GM12878 (cell line): ENCODE measurements around the gene BCL2L14. TPM values are rescaled to one million over a fixed set of nuclear protein-coding genes. Genes with fewer than 3 reads are reported as not detected.

Source experiments
- ATAC-seq: fragments of 200-7000 bp; cut with Tn5 transposase; 3 replicates; pipeline ENCODE4 v1.9.1; 2020; ENCODE audit warnings: mild to moderate bottlenecking, moderate library complexity
- BruUV-seq: library from RNA; stranded (reverse); fragments of 400-500 nt; replicated peaks from 2 replicates; lab custom pipeline; 2021; lab: Mats Ljungman, UMichigan
- CTCF ChIA-PET: fragments of 300-600 bp; sonication (Branson Sonifier 250); formaldehyde crosslinking; extraction: SDS; loops from one replicate; lab custom pipeline; 2021; ENCODE audit warnings: inconsistent platforms; lab: Yijun Ruan, JAX
- POLR2A ChIA-PET: fragments of 350-600 bp; formaldehyde crosslinking; extraction: SDS; loops from one replicate; lab custom pipeline; 2021; ENCODE audit warnings: inconsistent platforms; lab: Charles Lee
- RAD21 ChIA-PET: fragments of 300-600 bp; sonication (Branson Sonifier 250); formaldehyde crosslinking; loops from one replicate; lab custom pipeline; 2023; ENCODE audit warnings: antibody characterized with exemption; ENCODE audit not compliant: unreplicated experiment; lab: Charles Lee
- SMC1A ChIA-PET: fragments of 300-600 bp; sonication (Branson Sonifier 250); formaldehyde crosslinking; loops from one replicate; lab custom pipeline; 2023; ENCODE audit not compliant: unreplicated experiment, uncharacterized antibody; lab: Charles Lee
- DNase-seq: peaks from one replicate; pipeline ENCODE4 v3.0.0-alpha.2; 2011; ENCODE audit warnings: low read depth, low spot score
- FAIRE-seq: peaks from 3 replicates; lab custom pipeline; 2011; peaks lifted over from hg19 to GRCh38; lab: Jason Lieb, UNC
- H2AFZ ChIP-seq: 2 replicates; pipeline ENCODE4 v1.6.0; 2011; ENCODE audit warnings: low read depth, low read length, control low read depth; ENCODE audit not compliant: control insufficient read depth
- H3K27ac ChIP-seq: 2 replicates; pipeline ENCODE4 v1.5.1; 2011; ENCODE audit warnings: control low read depth; ENCODE audit not compliant: control insufficient read depth, insufficient read depth
- H3K27me3 ChIP-seq, 2 experiments: replicated peaks in 1 of 2; 2 replicates each; pipeline versions ENCODE4 v1.6.0 to v1.6.1; 2011; ENCODE audit warnings: low read length in 1 of 2; ENCODE audit not compliant: control insufficient read depth in 2 of 2, insufficient read depth in 2 of 2
- H3K36me3 ChIP-seq, 2 experiments: 2 replicates each; pipeline ENCODE4 v1.5.1; 2011; ENCODE audit warnings: low read length in 1 of 2; ENCODE audit not compliant: control insufficient read depth in 2 of 2, insufficient read depth in 2 of 2
- H3K4me1 ChIP-seq: 2 replicates; pipeline ENCODE4 v1.6.1; 2011; ENCODE audit warnings: mild to moderate bottlenecking, low read length, moderate library complexity, mixed read lengths; ENCODE audit not compliant: control insufficient read depth, insufficient read depth
- H3K4me2 ChIP-seq: 2 replicates; pipeline ENCODE4 v1.6.0; 2011; ENCODE audit warnings: control low read depth; ENCODE audit not compliant: control insufficient read depth, insufficient read depth
- H3K4me3 ChIP-seq: fragments of 200-600 bp; sonication (generic); 2 replicates; pipeline ENCODE4 v1.5.1; 2016
- H3K79me2 ChIP-seq: 2 replicates; pipeline ENCODE4 v1.6.0; 2011; ENCODE audit warnings: low read length; ENCODE audit not compliant: control insufficient read depth, insufficient read depth
- H3K9ac ChIP-seq: 2 replicates; pipeline ENCODE4 v1.8.0; 2011; ENCODE audit warnings: low read length, control low read depth, mixed read lengths; ENCODE audit not compliant: control insufficient read depth, insufficient read depth
- H3K9me3 ChIP-seq: replicated peaks from 3 replicates; pipeline ENCODE4 v1.5.1; 2011; ENCODE audit warnings: mild to moderate bottlenecking, low read length; ENCODE audit not compliant: control insufficient read depth, insufficient read depth
- H4K20me1 ChIP-seq: 2 replicates; pipeline ENCODE4 v1.6.0; 2011; ENCODE audit not compliant: control insufficient read depth, insufficient read depth
- BHLHE40 ChIP-seq, 2 experiments: fragments of 450-650 bp in 1 of 2; IDR thresholded peaks; 2 replicates each; pipeline ENCODE4 v1.6.1; 2011 to 2017; ENCODE audit warnings: low read depth in 2 of 2, borderline replicate concordance in 1 of 2, improper control_type of control experiment in 1 of 2, low read length in 1 of 2, mild to moderate bottlenecking in 1 of 2
- ESRRA ChIP-seq: IDR thresholded peaks from 2 replicates; pipeline ENCODE4 v1.6.1; 2012; ENCODE audit warnings: mild to moderate bottlenecking, low read length, improper control_type of control experiment
- IKZF1 ChIP-seq: fragments of 450-650 bp; conservative IDR thresholded peaks from 2 replicates; pipeline ENCODE4 v1.6.1; 2017; ENCODE audit warnings: antibody characterized with exemption, mild to moderate bottlenecking
- NFXL1 ChIP-seq: fragments of 450-650 bp; IDR thresholded peaks from 2 replicates; pipeline ENCODE4 v1.6.1; 2017; ENCODE audit warnings: antibody characterized with exemption, mild to moderate bottlenecking, borderline replicate concordance
- NFYB ChIP-seq: IDR thresholded peaks from 2 replicates; pipeline ENCODE4 v1.6.1; 2011; ENCODE audit warnings: low read depth, mild to moderate bottlenecking, low read length, improper control_type of control experiment, moderate library complexity; ENCODE audit not compliant: insufficient read depth
- PAX8 ChIP-seq: fragments of 450-650 bp; IDR thresholded peaks from 2 replicates; pipeline ENCODE4 v1.6.1; 2017; ENCODE audit warnings: mild to moderate bottlenecking, moderate library complexity
- RAD51 ChIP-seq: fragments of 450-650 bp; IDR thresholded peaks from 2 replicates; pipeline ENCODE4 v1.6.1; 2016; ENCODE audit warnings: moderate library complexity, mild to moderate bottlenecking, inconsistent platforms
- RBBP5 ChIP-seq: fragments of 200-600 bp; sonication (generic); conservative IDR thresholded peaks from 2 replicates; pipeline ENCODE4 v1.6.1; 2016
- RCOR1 ChIP-seq: conservative IDR thresholded peaks from 2 replicates; pipeline ENCODE4 v1.6.1; 2012; ENCODE audit warnings: low read depth, low read length, improper control_type of control experiment
- WGBS: methylation state at CpG from one replicate; pipeline ENCODE4 v1.1.6; 2016; ENCODE audit warnings: low lambda C conversion rate; ENCODE audit not compliant: insufficient replicate concordance, insufficient coverage; ENCODE audit errors: missing lambda C conversion rate; 5-methylcytosine and 5-hydroxymethylcytosine counted together
- in situ Hi-C: fragments of 300-500 bp; cut with MboI; formaldehyde crosslinking; loops from 9 replicates; pipeline ENCODE4 v1.14.3; 2018; ENCODE audit warnings: mixed read lengths
- intact Hi-C: fragments of 100-400 bp; cut with micrococcal nuclease; formaldehyde crosslinking; loops from one replicate; pipeline ENCODE4 v1.14.2; 2022; ENCODE audit not compliant: unreplicated experiment
- polyA plus RNA-seq, 11 experiments: library from polyadenylated mRNA; depleted of rRNA in 4 of 11; unstranded in 6 of 11; stranded (reverse) in 5 of 11; fragments of >200 nt; fragmentation: Nextera tagmentation in 4 of 11; fragmentation: Illumina TruSeq in 1 of 11; extraction: Ambion mirVana in 4 of 11; extraction: Trizol in 1 of 11; gene quantifications; 1 replicate in 1 of 11; 2 replicates in 10 of 11; pipeline versions ENCODE4 v1.2.1 to v1.2.3, GENCODE V29; 2011 to 2016; ENCODE audit warnings: inconsistent platforms in 2 of 11, missing spikeins in 2 of 11, low read depth in 1 of 11
- total RNA-seq, 4 experiments: library from RNA; depleted of rRNA in 3 of 4; stranded (reverse); fragments of >200 nt in 3 of 4; fragmentation: Illumina TruSeq in 1 of 4; extraction: Trizol in 1 of 4; gene quantifications; 2 replicates each; pipeline versions ENCODE4 v1.2.1 to v1.2.3, GENCODE V29; 2013 to 2021
- TF ChIP-seq, protein P1 (sequence below): IDR thresholded peaks from 2 replicates; pipeline ENCODE4 v1.6.1; 2012; ENCODE audit warnings: low read depth, low read length, improper control_type of control experiment
- TF ChIP-seq, protein P2 (sequence below): fragments of 450-650 bp; IDR thresholded peaks from 2 replicates; pipeline ENCODE4 v1.6.1; 2014; ENCODE audit warnings: mild to moderate bottlenecking
- TF ChIP-seq, protein P3 (sequence below): fragments of 450-650 bp; formaldehyde crosslinking; IDR thresholded peaks from 2 replicates; pipeline ENCODE4 v1.4.0; 2022; ENCODE audit warnings: mild to moderate bottlenecking, moderate library complexity

The BCL2L14 gene
- total and polyA plus RNA-seq, 10 of the 15 experiments (the other 5 are each of a cell fraction or from before 2014, with no cell fraction given): 0.59 to 2.5 (median 0.90) TPM

DNA sequence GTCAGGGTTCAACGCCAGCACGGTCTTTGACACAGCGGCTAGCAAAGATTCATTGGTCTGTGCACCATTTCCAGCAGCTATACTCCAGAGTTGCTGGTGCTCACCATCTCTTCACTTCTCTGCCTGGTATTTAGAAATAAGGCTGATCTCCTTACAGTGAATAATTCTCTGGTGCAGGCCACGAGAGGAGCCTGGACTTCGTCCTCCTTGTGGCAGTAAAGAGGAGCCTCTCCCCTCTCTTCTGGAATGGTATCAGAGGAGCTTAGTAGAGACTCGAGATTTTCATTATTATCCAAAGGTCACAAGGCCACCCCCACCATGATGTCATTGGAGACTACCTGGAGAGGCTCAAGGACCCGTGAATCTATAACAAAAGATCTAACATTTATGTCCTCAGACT is 30.8 kb upstream of the BCL2L14 start:
- FAIRE-seq: no peak
- TF ChIP-seq BHLHE40 (IDR thresholded peaks at IDR 0.05; ENCODE audit: borderline replicate concordance in 1 of 2, low read depth in 2 of 2, low read length in 1 of 2) (no peak), RBBP5 (no peak), IKZF1 (no peak), RAD51 (no peak), PAX8 (no peak)
- TF ChIP-seq, protein P1, sequence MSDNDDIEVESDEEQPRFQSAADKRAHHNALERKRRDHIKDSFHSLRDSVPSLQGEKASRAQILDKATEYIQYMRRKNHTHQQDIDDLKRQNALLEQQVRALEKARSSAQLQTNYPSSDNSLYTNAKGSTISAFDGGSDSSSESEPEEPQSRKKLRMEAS: no peak
- no peak overlapping the region for H3K4me3 ChIP-seq
- H3K36me3 ChIP-seq: no peaks in the 10 kb centered on the region
- in situ Hi-C loops: no loop called here
- ChIA-PET CTCF (interaction anchor here (0.9 to 11.3 kb wide), 3 partner anchors 175 to 458 kb away, joined by 3 to 278 read pairs (median 4); no protein-coding TSS in a partner anchor), SMC1A (interaction anchor here (0.7 to 1.1 kb wide), 3 partner anchors 8 to 35 kb away, joined by 3 read pairs; no protein-coding TSS in a partner anchor), POLR2A (interaction anchor here (0.7 kb wide), 1 partner anchor 1524 kb away, joined by 5 read pairs; no protein-coding TSS in a partner anchor), RAD21 (no interaction called here)
- H3K4me1 ChIP-seq: peaks cover 8% of the 10 kb centered on the region
- no TSS peak for BruUV-seq
- 59% methylated on average over 7 of the region's 7 CpGs for WGBS
- H3K27ac ChIP-seq: no peak overlapping the region
- H3K27me3 ChIP-seq: no peaks in the 10 kb centered on the region
- H3K4me2 ChIP-seq: no peak overlapping the region
- intact Hi-C loops: no loop called here
- peaks cover 1% of the 10 kb centered on the region for H3K79me2 ChIP-seq
- DNase-seq: no peak
- H3K9me3 ChIP-seq: peaks cover 2% of the 10 kb centered on the region; the same call in 2 of the 3 replicates
- no peak for ATAC-seq
- H2AFZ ChIP-seq: no peak overlapping the region
- H3K9ac ChIP-seq: no peak overlapping the region
- no peaks in the 10 kb centered on the region for H4K20me1 ChIP-seq

DNA sequence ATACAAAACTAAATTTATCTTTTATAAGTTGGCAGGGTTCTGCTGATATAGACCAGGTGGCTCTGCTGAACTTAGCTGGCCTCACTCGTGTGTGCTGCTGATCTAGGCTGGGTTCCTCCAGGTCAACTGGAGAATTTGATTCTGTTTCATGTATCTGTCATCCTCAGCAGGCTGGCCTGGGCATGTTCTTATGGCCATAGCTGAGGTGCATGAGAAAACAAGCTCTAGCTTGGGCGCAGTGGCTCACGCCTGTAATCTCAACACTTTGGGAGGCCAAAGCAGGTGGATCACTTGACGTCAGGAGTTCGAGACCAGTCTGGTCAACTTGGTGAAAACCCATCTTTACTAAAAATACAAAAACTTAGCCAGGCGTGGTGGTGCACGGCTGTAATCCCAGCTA is 24.3 kb upstream of the BCL2L14 start:
- no peak for DNase-seq
- Histone ChIP-seq H3K36me3 (no peaks in the 10 kb centered on the region), H2AFZ (no peak overlapping the region), H3K79me2 (no peaks in the 10 kb centered on the region), H3K4me2 (no peak overlapping the region), H3K4me3 (no peak overlapping the region), H3K9ac (no peak overlapping the region), H3K4me1 (no peaks in the 10 kb centered on the region), H3K27ac (no peak overlapping the region), H4K20me1 (no peaks in the 10 kb centered on the region), H3K27me3 (no peaks in the 10 kb centered on the region), H3K9me3 (no peaks in the 10 kb centered on the region)
- in situ Hi-C loops: no loop called here
- no TSS peak for BruUV-seq
- SMC1A ChIA-PET: no interaction called here
- CTCF ChIA-PET: no interaction called here
- intact Hi-C loops: no loop called here
- TF ChIP-seq, protein P2, sequence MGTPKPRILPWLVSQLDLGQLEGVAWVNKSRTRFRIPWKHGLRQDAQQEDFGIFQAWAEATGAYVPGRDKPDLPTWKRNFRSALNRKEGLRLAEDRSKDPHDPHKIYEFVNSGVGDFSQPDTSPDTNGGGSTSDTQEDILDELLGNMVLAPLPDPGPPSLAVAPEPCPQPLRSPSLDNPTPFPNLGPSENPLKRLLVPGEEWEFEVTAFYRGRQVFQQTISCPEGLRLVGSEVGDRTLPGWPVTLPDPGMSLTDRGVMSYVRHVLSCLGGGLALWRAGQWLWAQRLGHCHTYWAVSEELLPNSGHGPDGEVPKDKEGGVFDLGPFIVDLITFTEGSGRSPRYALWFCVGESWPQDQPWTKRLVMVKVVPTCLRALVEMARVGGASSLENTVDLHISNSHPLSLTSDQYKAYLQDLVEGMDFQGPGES: no peak
- TF ChIP-seq NFXL1: no peak
- no peak for TF ChIP-seq RCOR1
- no peak for TF ChIP-seq ESRRA
- no peak for TF ChIP-seq NFYB
- TF ChIP-seq, protein P3, sequence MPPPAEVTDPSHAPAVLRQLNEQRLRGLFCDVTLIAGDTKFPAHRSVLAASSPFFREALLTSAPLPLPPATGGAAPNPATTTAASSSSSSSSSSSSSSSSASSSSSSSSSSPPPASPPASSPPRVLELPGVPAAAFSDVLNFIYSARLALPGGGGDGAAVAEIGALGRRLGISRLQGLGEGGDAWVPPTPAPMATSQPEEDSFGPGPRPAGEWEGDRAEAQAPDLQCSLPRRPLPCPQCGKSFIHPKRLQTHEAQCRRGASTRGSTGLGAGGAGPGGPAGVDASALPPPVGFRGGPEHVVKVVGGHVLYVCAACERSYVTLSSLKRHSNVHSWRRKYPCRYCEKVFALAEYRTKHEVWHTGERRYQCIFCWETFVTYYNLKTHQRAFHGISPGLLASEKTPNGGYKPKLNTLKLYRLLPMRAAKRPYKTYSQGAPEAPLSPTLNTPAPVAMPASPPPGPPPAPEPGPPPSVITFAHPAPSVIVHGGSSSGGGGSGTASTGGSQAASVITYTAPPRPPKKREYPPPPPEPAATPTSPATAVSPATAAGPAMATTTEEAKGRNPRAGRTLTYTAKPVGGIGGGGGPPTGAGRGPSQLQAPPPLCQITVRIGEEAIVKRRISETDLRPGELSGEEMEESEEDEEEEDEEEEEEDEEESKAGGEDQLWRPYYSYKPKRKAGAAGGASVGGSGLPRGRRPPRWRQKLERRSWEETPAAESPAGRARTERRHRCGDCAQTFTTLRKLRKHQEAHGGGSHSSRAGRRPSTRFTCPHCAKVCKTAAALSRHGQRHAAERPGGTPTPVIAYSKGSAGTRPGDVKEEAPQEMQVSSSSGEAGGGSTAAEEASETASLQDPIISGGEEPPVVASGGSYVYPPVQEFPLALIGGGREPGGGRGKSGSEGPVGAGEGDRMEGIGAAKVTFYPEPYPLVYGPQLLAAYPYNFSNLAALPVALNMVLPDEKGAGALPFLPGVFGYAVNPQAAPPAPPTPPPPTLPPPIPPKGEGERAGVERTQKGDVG (CRISPR knock-in tag): no peak
- POLR2A ChIA-PET: no interaction called here
- FAIRE-seq: no peak
- WGBS: 77% methylated on average over 7 of the region's 7 CpGs
- no peak for ATAC-seq
- RAD21 ChIA-PET: no interaction called here
